Mammary epithelial cell (primary cell): ENCODE data around the gene RCAN1.

Source experiments
- EZH2 ChIP-seq: IDR thresholded peaks from 2 replicates; pipeline ENCODE4 v1.6.1; 2012; ENCODE audit warnings: low read length, inconsistent platforms, borderline replicate concordance
- TF ChIP-seq, protein P1 (sequence below), 2 donors: IDR thresholded peaks in 1 of 2; conservative IDR thresholded peaks in 1 of 2; 2 replicates each; pipeline ENCODE4 v1.5.1; 2011 to 2012; ENCODE audit warnings: inconsistent platforms in 2 of 2, low read length in 2 of 2, mild to moderate bottlenecking in 2 of 2, control low read depth in 1 of 2, low read depth in 1 of 2; ENCODE audit not compliant: insufficient read depth in 1 of 2; ENCODE audit errors: extremely low read depth in 1 of 2

DNA sequence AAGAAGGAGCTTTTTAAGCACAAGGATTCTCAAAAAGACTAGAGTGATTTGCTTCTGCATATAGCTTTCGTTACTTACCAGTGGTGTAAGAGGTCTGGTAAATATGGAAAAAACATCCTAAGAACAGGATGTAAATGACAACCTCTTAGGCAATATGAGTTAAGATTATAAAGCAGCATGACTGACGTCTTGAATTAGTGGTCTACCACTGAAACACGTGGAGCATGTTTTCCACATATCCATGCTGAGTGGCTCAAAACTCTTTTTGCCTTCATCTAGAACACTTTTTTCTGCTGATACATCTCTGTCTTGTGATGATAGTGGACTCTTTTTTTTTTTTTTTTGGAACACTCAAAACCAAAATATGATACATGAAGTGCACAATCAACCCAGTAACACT lies 44.6 kb downstream of the RCAN1 start:
- TF ChIP-seq, protein P1, sequence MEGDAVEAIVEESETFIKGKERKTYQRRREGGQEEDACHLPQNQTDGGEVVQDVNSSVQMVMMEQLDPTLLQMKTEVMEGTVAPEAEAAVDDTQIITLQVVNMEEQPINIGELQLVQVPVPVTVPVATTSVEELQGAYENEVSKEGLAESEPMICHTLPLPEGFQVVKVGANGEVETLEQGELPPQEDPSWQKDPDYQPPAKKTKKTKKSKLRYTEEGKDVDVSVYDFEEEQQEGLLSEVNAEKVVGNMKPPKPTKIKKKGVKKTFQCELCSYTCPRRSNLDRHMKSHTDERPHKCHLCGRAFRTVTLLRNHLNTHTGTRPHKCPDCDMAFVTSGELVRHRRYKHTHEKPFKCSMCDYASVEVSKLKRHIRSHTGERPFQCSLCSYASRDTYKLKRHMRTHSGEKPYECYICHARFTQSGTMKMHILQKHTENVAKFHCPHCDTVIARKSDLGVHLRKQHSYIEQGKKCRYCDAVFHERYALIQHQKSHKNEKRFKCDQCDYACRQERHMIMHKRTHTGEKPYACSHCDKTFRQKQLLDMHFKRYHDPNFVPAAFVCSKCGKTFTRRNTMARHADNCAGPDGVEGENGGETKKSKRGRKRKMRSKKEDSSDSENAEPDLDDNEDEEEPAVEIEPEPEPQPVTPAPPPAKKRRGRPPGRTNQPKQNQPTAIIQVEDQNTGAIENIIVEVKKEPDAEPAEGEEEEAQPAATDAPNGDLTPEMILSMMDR (conservative IDR thresholded peaks at IDR 0.05 in 1 of 2, IDR thresholded peaks at IDR 0.05 in 1 of 2; ENCODE audit: extremely low read depth in 1 of 2, insufficient read depth in 1 of 2, low read depth in 1 of 2, low read length in 2 of 2), result no peak
- no peak for TF ChIP-seq EZH2
